Stomach (tissue), 9 donors: Measurements from ENCODE around the gene UBE2Q2. TPM values are rescaled to one million over a fixed set of nuclear protein-coding genes. Genes with fewer than 3 reads are reported as not detected.

Source experiments
- DNase-seq, 2 donors: peaks; one replicate each; pipeline versions ENCODE4 v3.0.0 to v3.0.0-alpha.2; 2013 to 2019
- H3K27ac ChIP-seq, 5 donors: fragments of 200-600 bp in 4 of 5; sonication (generic) in 4 of 5; one replicate each; pipeline ENCODE4 v1.5.1; 2013 to 2019; ENCODE audit warnings: mild to moderate bottlenecking in 1 of 5, moderate library complexity in 1 of 5
- H3K27me3 ChIP-seq, 3 donors: fragments of 200-600 bp; sonication (generic); one replicate each; pipeline ENCODE4 v1.5.1; 2017 to 2019; ENCODE audit warnings: mixed run types in 1 of 3
- H3K36me3 ChIP-seq, 4 donors: fragments of 200-600 bp; sonication (generic); 1 replicate in 3 of 4; 2 replicates in 1 of 4; pipeline ENCODE4 v1.5.1; 2016 to 2019
- H3K4me1 ChIP-seq, 4 donors: fragments of 200-600 bp; sonication (generic); one replicate each; pipeline ENCODE4 v1.5.1; 2016 to 2019
- H3K4me3 ChIP-seq, 4 donors: fragments of 200-600 bp; sonication (generic) in 3 of 4; one replicate each; pipeline ENCODE4 v1.5.1; 2016 to 2019; ENCODE audit warnings: mild to moderate bottlenecking in 1 of 4
- H3K9me3 ChIP-seq, 4 donors: fragments of 200-600 bp; sonication (generic); one replicate each; pipeline ENCODE4 v1.5.1; 2016 to 2019
- CTCF ChIP-seq, 7 experiments: fragments of 450-650 bp in 4 of 7; fragments of 200-600 bp in 3 of 7; sonication (generic) in 3 of 7; IDR thresholded peaks; one replicate each; pipeline ENCODE4 v1.5.1; 2016 to 2019; ENCODE audit warnings: antibody characterized with exemption in 7 of 7, control low read depth in 2 of 7, mild to moderate bottlenecking in 1 of 7
- EP300 ChIP-seq: sonication (generic); formaldehyde crosslinking; IDR thresholded peaks from one replicate; pipeline ENCODE4 v1.6.1; 2017; ENCODE audit warnings: antibody characterized with exemption
- POLR2A ChIP-seq, 4 donors: fragments of 450-650 bp; IDR thresholded peaks; one replicate each; pipeline ENCODE4 v1.6.1; 2016; ENCODE audit warnings: antibody characterized with exemption in 4 of 4, control low read depth in 2 of 4, mild to moderate bottlenecking in 1 of 4, moderate library complexity in 1 of 4
- POLR2AphosphoS5 ChIP-seq, 3 donors: sonication (generic); formaldehyde crosslinking; IDR thresholded peaks; one replicate each; pipeline ENCODE4 v1.6.1; 2016; ENCODE audit warnings: antibody characterized with exemption in 3 of 3
- WGBS, 5 donors: extraction: QIAGEN DNeasy Blood & Tissue Kit in 3 of 5; methylation state at CpG; one replicate each; pipeline versions ENCODE4 v1.1.5 to v1.1.7; 2013 to 2018; 5-methylcytosine and 5-hydroxymethylcytosine counted together
- intact Hi-C: fragments of 100-400 bp; cut with DNase I; formaldehyde crosslinking; loops from one replicate; pipeline ENCODE4 v1.15.1; 2023; ENCODE audit warnings: low total_unique reads
- polyA plus RNA-seq, 3 donors: library from polyadenylated mRNA; stranded (reverse); fragments of 200-250 nt; gene quantifications; one replicate each; pipeline ENCODE4 v1.2.3, GENCODE V29; 2013
- total RNA-seq, 5 donors: library from RNA; depleted of rRNA; stranded (reverse); fragments of >200 nt; gene quantifications; one replicate each; pipeline versions ENCODE4 v1.1.0 to v1.2.3, GENCODE V29; 2014 to 2016
- donor health status: healthy with polysubstance abuse.
- donor health status: Bipolar disorder and iron deficiency.
- donor health status: healthy.

The UBE2Q2 gene
- total and polyA plus RNA-seq, 8 donors, result 9.0 to 52.0 (median 33.8) TPM

DNA sequence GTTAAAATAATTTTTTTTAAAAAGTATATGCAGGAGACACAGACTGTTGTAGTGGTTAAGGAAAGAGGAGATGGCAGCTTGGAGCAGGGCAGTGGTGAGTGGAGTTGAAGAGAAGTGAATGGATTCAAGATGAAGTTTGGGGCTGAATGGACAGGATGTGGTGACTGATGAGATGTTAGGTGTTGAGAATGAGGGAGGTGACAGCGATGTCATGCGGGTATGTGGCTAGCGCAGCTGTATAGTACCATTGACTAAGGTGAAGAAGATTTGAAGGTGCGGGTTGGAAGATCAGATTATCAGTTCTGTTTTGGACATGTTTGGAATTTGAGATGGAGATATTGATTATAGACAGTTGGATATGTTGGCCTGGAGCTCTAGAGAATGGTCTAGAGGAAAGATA is 80.5 kb downstream of the UBE2Q2 start:
- no peak for DNase-seq
- Histone ChIP-seq H3K27ac (peak overlapping the region in 1 of 5 donors; percentile 68), H3K9me3 (no peaks in the 10 kb centered on the region), H3K36me3 (peaks cover 5 to 35% (median 23%) of the 10 kb centered on the region in 4 donors), H3K4me1 (peaks cover 10 to 25% (median 18%) of the 10 kb centered on the region in 4 donors), H3K27me3 (no peaks in the 10 kb centered on the region), H3K4me3 (no peak overlapping the region)
- WGBS, 5 donors, result 85 to 99% (median 93%) methylated on average over 4 of the region's 4 CpGs
- intact Hi-C loops, result no loop called here
- no peak for TF ChIP-seq POLR2AphosphoS5 (IDR thresholded peaks at IDR 0.05)
- no peak for TF ChIP-seq CTCF (IDR thresholded peaks at IDR 0.05)
- TF ChIP-seq POLR2A (IDR thresholded peaks at IDR 0.05), result no peak
- no peak for TF ChIP-seq EP300

DNA sequence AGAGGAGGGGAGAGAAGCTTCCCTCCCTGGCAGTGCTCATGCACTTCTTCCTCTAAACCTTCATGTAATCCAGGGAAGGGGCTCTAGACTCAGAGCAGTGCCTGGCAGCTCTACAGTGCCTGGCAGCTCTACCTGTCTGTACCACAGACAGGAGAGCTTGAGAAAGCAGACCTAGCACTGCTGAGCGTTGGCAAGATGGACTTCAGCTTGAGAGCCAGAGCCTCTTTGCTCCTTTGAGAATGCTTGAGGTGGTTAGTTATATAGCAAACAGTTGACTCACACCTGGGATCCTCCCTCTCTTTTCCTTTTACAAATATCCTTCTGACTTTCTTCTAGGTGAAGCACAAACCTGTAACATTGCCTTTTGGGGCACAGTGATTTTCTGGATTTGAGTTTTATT is 81.3 kb downstream of the UBE2Q2 start:
- 60 to 93% (median 75%) methylated on average over 1 of the region's 1 CpG for WGBS, 5 donors
- peak; percentile 33 to 43 for DNase-seq
- TF ChIP-seq POLR2AphosphoS5 (IDR thresholded peaks at IDR 0.05) (peak in 1 of 3 donors; percentile 60), CTCF (IDR thresholded peaks at IDR 0.05) (no peak), EP300 (no peak), POLR2A (IDR thresholded peaks at IDR 0.05) (no peak)
- no peaks in the 10 kb centered on the region for H3K27me3 ChIP-seq
- peaks cover 3 to 28% (median 15%) of the 10 kb centered on the region in 4 donors for H3K36me3 ChIP-seq
- peaks cover 10 to 25% (median 18%) of the 10 kb centered on the region in 4 donors for H3K4me1 ChIP-seq
- H3K9me3 ChIP-seq, result no peaks in the 10 kb centered on the region
- H3K27ac ChIP-seq, result peak overlapping the region in 4 of 5 donors; percentile 21 to 68 (median 54)
- no peak overlapping the region for H3K4me3 ChIP-seq
- intact Hi-C loops, result no loop called here

GRCh38 chr15:75925440-75925839 is 82.2 kb downstream of the UBE2Q2 start:
- TF ChIP-seq POLR2AphosphoS5 (IDR thresholded peaks at IDR 0.05), result no peak
- no peak for TF ChIP-seq CTCF (IDR thresholded peaks at IDR 0.05)
- no peak for TF ChIP-seq EP300
- TF ChIP-seq POLR2A (IDR thresholded peaks at IDR 0.05), result no peak
- WGBS, 5 donors, result 69 to 86% (median 72%) methylated on average over 2 of the region's 2 CpGs
- no peak for DNase-seq
- intact Hi-C loops, result no loop called here
- Histone ChIP-seq H3K27me3 (no peaks in the 10 kb centered on the region), H3K27ac (peak overlapping the region in 2 of 5 donors; percentile 55 to 68), H3K36me3 (peaks cover 0 to 29% (median 17%) of the 10 kb centered on the region in 4 donors), H3K4me1 (peaks cover 10 to 33% (median 18%) of the 10 kb centered on the region in 4 donors), H3K9me3 (no peaks in the 10 kb centered on the region), H3K4me3 (no peak overlapping the region)

GRCh38 chr15:75926931-75927330 is 83.7 kb downstream of the UBE2Q2 start:
- TF ChIP-seq POLR2A (IDR thresholded peaks at IDR 0.05) (no peak), EP300 (no peak), CTCF (IDR thresholded peaks at IDR 0.05) (no peak), POLR2AphosphoS5 (IDR thresholded peaks at IDR 0.05) (no peak)
- Histone ChIP-seq H3K4me3 (no peak overlapping the region), H3K36me3 (peaks cover 0 to 38% (median 28%) of the 10 kb centered on the region in 4 donors), H3K27ac (no peak overlapping the region), H3K9me3 (no peaks in the 10 kb centered on the region), H3K27me3 (no peaks in the 10 kb centered on the region), H3K4me1 (peaks cover 8 to 28% (median 17%) of the 10 kb centered on the region in 4 donors)
- WGBS, 5 donors, result 85 to 95% (median 92%) methylated on average over 3 of the region's 3 CpGs
- intact Hi-C loops, result no loop called here
- no peak for DNase-seq
